Stimulated activated CD4-positive, alpha-beta T cell treated with anti-CD3 and anti-CD28 coated beads, Interleukin-1b, Interleukin-23, amount 100 ng/mL, for 48 hours (primary cell): ENCODE results near the gene COPZ1.
"Not testable (repeated sequence)": the region's sequence is repeated elsewhere in the genome, so short reads cannot be mapped to it uniquely, and the experiment has no call there.

Experiments
- DNase-seq: peaks from one replicate; pipeline ENCODE4 v3.0.0-alpha.2; 2020

Gene COPZ1

DNA sequence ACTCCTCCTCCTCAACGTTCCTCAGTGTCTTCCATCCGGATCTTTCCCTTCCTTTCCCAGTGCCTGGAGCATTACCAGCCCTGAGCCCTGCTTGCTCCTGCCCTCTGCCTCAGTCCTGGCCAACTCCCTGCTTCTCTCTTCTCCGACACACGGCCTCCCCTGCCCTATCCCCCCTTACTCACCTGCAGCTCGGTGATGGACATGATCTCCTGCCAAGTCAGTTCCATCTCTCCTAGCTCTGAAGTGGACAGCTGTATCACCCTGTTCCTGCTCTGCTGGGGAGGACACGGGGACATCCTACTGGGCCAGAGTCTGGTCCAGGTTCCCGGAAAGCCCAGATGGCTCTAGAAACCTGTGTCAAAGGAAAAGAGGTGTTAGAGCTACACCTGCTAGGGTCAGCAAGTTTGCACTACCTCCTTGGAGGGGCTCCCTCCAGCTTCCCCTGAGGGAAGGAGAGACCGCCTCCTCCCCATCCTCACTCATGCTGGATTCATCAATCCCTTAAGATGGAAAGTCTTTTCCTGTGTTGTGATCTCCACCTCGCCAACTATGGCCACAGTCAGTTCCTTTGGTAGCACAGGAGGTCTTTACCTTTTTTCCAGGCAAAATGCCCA is 29.9 kb upstream of the COPZ1 start:
- DNase-seq: no peak

DNA sequence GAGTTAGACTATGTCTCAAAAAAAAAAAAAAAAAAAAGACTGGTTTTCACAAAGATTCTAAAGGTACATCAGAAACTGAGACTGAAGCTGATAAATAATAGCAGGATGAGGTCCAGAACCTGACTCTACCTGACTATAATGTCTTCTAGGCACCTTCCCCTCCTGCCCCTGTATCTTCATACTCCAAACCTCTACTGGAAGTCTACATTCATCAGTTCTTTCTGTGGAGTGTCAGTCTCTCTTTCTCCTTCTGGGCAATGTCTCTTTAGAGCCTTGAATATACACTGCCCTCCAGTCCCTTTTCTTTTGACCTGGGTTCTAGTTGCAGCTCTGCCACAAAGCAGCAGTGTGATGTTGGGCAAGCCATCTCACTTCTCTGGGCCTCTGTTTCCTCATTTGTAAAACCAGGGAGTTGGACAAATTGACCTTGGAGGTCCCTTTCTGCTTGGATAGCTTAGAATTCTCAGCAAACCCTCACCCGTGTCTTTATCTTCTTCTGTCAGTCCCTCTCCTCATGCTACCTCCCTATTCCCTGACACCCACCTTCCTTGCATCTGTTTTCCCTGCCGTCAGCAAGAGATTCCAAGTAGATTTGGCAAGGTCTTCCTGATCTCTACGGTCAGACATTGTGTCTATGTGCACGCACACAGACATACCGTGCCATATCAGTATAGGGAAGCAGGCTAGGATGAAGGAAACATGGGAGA is 28.4 kb upstream of the COPZ1 start:
- DNase-seq: no peak

DNA sequence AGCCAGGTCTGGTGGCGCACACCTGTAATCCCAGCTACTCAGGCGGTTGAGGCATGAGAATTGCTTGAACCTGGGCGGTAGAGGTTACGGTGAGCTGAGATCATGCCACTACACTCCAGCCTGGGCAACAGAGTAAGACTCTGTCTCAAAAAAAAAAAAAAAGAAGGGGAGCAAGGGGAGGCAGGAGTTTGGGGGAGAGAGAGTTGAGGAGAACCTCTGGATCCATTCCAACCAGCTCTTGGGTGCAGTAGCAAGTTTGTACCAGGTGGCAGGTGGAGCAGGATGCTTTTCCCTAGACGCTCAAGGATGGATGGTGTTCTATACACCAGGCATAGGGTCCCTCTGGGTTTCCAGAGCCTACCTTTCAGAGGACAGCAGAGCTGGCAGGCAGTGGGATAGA is 26.0 kb upstream of the COPZ1 start:
- DNase-seq: no peak

DNA sequence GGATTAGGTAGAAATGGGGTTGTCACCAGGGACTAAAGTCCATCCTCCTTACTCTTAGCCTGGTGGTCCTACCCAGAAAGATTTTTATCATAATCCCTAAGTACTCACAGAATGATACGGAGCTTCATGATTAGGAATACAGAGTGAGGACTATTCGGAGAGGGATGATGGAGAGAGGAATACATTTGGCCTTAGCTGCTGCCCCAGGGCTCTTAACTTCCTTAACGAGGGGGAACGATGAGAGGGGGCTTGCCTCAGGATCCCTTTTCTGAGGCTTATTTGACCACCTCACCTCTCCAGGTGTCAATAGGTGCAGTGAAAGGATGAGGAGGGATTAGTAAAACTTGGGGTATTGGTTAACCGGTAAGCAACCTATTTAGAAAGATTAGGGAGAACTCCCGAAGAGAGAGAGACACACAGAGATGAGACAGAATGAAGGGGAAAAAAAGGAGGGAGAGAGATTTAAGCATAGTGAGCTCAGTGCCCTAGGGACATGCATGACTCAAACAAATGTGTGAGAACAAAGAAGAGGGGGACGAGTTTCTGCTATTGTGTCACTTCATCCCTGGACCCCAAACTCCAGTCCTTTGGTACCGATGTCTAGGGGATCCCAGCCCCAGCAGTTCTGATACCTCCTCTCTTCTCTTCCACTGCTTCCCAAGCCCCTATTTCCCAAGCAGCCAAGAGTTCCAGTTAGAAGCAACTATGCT is 25.3 kb upstream of the COPZ1 start:
- no peak for DNase-seq

- no peak for DNase-seq
Observed at GRCh38 chr12:54300225-54300731, 24.7 kb upstream of the COPZ1 start.

- DNase-seq: no peak
Observed at GRCh38 chr12:54300732-54301427, 24.1 kb upstream of the COPZ1 start, which contains the start of gene NFE2. TSS of gene NFE2 (minus strand) at chr12:54301015. CDS start at chr12:54295248, 5,767 bp downstream.

GRCh38 chr12:54301428-54302048 is 23.4 kb upstream of the COPZ1 start:
- DNase-seq: no peak

DNA sequence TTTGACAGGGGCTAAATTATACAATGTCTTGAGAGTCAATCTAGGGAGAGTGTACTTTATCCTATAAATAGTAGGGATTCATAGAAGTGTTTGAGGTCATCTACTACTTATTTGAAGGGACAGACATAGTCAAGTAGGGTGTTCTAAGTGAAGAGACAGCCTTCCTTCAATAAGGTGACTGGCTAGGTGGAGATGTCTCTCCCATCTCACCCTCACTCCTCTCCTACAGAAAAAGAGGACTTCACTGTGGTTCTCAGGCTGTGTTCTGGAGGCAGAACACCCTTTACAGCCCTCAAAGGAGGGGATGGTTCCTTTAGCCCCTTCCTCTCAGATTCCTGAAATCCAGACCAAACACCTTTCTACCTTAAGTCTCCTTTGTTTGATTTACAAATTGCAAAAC is 21.3 kb upstream of the COPZ1 start:
- DNase-seq: no peak

- no peak for DNase-seq
Observed at GRCh38 chr12:54304187-54304810, 20.6 kb upstream of the COPZ1 start.

GRCh38 chr12:54306925-54307741 is 17.8 kb upstream of the COPZ1 start:
- DNase-seq: no peak

DNA sequence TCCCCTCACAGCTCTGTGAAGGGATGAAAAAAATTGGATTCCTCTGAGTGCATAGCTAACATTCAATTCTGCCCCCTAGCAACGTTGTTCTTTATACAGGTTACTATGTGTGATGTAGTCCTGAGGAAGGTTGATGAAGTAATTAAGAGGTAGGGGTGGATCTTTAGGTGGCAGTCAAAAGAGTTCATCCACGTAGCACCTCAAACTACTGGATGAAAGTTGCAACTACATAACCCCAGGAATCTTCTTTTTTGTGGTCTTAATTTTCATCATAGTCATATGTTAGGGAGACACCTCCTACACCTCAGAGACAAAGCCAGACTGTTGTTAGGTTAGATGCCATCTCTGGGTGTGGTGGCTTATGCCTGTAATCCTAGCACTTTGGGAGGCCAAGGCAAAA is 13.9 kb upstream of the COPZ1 start:
- DNase-seq: no peak

DNA sequence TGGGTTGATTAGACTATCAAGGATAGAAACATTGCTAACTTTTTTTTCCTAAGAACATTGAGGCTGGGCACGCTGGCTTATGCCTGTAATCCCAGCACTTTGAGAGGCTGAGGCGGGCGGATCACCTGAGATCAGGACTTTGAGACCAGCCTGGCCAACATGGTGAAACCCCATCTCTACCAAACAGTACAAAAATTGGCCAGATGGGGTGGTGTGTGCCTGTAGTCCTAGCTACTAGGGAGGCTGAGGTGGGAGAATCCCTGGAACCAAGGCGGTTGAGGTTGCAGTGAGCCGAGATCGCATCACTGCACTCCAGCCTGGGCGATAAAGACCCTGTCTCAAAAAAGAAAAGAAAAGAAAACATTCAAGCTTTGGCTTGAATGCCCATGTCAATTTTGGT is 12.6 kb upstream of the COPZ1 start:
- not testable (repeated sequence) for DNase-seq

DNA sequence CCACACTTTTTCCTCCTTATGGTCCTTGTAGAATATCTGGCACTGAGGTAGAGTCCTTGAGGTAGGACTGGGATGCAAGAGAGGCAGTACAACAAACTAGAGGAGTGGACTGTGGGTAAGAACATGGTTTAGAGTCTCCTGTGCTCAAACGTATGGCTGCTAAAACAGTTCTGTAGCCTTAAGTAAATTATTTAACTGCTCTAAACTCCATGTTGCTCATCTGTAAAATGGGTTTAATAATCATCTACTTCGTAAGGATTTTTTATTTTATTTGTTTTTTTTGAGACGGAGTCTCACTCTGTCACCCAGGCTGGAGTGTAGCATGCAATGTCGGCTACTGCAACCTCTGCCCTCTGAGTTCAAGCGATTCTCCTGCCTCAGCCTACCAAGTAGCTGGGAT is 3.6 kb upstream of the COPZ1 start:
- DNase-seq: no peak

GRCh38 chr12:54325442-54326109 is 645 bp downstream of the COPZ1 start:
- not testable (repeated sequence) for DNase-seq

- DNase-seq: no peak
Observed at GRCh38 chr12:54328595-54329337, 3.8 kb downstream of the COPZ1 start.

DNA sequence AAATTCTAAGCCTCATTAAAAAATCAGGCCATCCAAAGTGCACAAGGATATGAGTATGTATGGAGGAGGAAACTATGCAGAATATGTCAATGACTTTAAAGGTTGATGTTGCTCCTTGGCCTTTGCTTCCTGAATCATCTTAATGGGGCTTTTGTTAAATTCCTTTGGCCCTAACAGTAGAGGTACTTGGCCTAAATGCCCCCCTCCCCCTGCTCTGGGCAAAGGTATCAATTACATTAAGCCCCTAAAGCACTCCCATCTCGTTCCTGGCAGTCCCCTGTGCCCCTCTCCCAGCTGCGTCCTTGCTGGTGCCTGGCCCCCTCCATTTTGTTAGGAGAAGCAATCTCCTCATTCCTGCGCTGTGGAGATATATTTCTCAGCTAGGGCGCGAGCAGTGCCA is 4.8 kb downstream of the COPZ1 start:
- DNase-seq: no peak

DNA sequence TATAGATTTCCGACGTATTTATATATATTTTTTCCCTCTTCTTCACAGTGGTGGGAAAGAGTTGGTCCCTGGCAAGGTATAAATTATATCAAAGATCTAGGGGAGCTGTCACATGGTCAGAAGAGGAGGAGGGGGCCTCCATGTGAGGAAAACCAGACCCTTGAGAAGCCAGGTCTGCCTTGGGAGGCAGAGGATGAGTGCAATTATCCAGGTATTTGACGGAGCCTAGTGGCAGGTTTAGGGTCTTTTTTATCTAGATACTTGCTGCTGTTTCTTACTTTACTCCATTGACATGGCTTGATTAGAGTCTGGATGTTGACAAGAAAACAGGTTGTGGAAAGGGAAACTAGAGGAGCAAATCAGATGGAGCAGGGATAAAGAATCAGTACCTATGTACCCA is 5.5 kb downstream of the COPZ1 start:
- DNase-seq: no peak

- DNase-seq: no peak
Observed at GRCh38 chr12:54331461-54331860, 6.5 kb downstream of the COPZ1 start.

GRCh38 chr12:54333420-54334034 is 8.6 kb downstream of the COPZ1 start:
- DNase-seq: no peak
